HepG2 (cell line): ENCODE results near the gene AOX1. TPM values are rescaled to one million over a fixed set of nuclear protein-coding genes. Genes with fewer than 3 reads are reported as not detected.
"Not testable (repeated sequence)": the region's sequence is repeated elsewhere in the genome, so short reads cannot be mapped to it uniquely, and the experiment has no call there.

Experiments used
- ATF2 ChIP-seq: sonication (generic); formaldehyde crosslinking; IDR thresholded peaks from 2 replicates; pipeline ENCODE4 v1.4.0; 2020; ENCODE audit warnings: missing genetic modification reagents
- ATF5 ChIP-seq: sonication (generic); formaldehyde crosslinking; IDR thresholded peaks from 2 replicates; pipeline ENCODE4 v1.4.0; 2020; ENCODE audit warnings: mild to moderate bottlenecking, low read depth, missing genetic modification reagents
- ATF7 ChIP-seq, 2 experiments: fragments of 450-650 bp in 1 of 2; sonication (generic) in 1 of 2; formaldehyde crosslinking in 1 of 2; IDR thresholded peaks; 2 replicates each; pipeline versions ENCODE4 v1.4.0 to v1.6.1; 2016 to 2020; ENCODE audit warnings: antibody characterized with exemption in 1 of 2, mild to moderate bottlenecking in 1 of 2, missing genetic modification reagents in 1 of 2
- BORCS8-MEF2B ChIP-seq: sonication (generic); formaldehyde crosslinking; IDR thresholded peaks from 2 replicates; pipeline ENCODE4 v1.8.0; 2022; ENCODE audit warnings: mild to moderate bottlenecking, missing genetic modification reagents
- ESRRA ChIP-seq: sonication (generic); formaldehyde crosslinking; IDR thresholded peaks from 2 replicates; pipeline ENCODE4 v1.5.1; 2020; ENCODE audit warnings: mild to moderate bottlenecking, low read depth, missing genetic modification reagents
- FOSL2 ChIP-seq: sonication (generic); formaldehyde crosslinking; IDR thresholded peaks from 2 replicates; pipeline ENCODE4 v1.4.0; 2020; ENCODE audit warnings: missing genetic modification reagents
- KDM2A ChIP-seq: sonication (generic); formaldehyde crosslinking; IDR thresholded peaks from 2 replicates; pipeline ENCODE4 v1.4.0; 2020; ENCODE audit warnings: low read depth, missing genetic modification reagents, borderline replicate concordance
- NCOA2 ChIP-seq: sonication (generic); formaldehyde crosslinking; IDR thresholded peaks from 2 replicates; pipeline ENCODE4 v1.8.0; 2022; ENCODE audit warnings: inconsistent platforms
- POGZ ChIP-seq: sonication (generic); formaldehyde crosslinking; IDR thresholded peaks from 2 replicates; pipeline ENCODE4 v1.4.0; 2020; ENCODE audit warnings: mild to moderate bottlenecking, missing genetic modification reagents
- PPARG ChIP-seq: conservative IDR thresholded peaks from 2 replicates; pipeline ENCODE4 v1.6.1; 2016; ENCODE audit warnings: missing biosample characterization, missing genetic modification reagents
- UBTF ChIP-seq: sonication (generic); formaldehyde crosslinking; IDR thresholded peaks from 2 replicates; pipeline ENCODE4 v1.4.0; 2020; ENCODE audit warnings: mild to moderate bottlenecking, missing genetic modification reagents
- ZBTB33 ChIP-seq: sonication (generic); formaldehyde crosslinking; IDR thresholded peaks from 2 replicates; pipeline ENCODE4 v1.4.0; 2020; ENCODE audit warnings: missing genetic modification reagents
- ZBTB39 ChIP-seq: sonication (generic); formaldehyde crosslinking; IDR thresholded peaks from 2 replicates; pipeline ENCODE4 v1.5.0; 2020; ENCODE audit warnings: missing genetic modification reagents
- ZGPAT ChIP-seq: IDR thresholded peaks from 2 replicates; pipeline ENCODE4 v1.6.1; 2016; ENCODE audit warnings: mild to moderate bottlenecking
- ZNF34 ChIP-seq: sonication (generic); formaldehyde crosslinking; IDR thresholded peaks from 2 replicates; pipeline ENCODE4 v1.4.0; 2020; ENCODE audit warnings: mild to moderate bottlenecking, missing genetic modification reagents, borderline replicate concordance
- ZNF781 ChIP-seq: sonication (generic); formaldehyde crosslinking; IDR thresholded peaks from 2 replicates; pipeline ENCODE4 v1.5.1; 2020; ENCODE audit warnings: borderline replicate concordance, mild to moderate bottlenecking, missing genetic modification reagents; ENCODE audit errors: not compliant biosample characterization
- polyA plus RNA-seq, 8 experiments: library from polyadenylated mRNA; depleted of rRNA in 3 of 8; stranded (reverse) in 7 of 8; unstranded in 1 of 8; fragments of >200 nt; fragmentation: Illumina TruSeq in 4 of 8; extraction: Trizol in 4 of 8; gene quantifications; 2 replicates each; pipeline versions ENCODE4 v1.2.1 to v1.2.3, GENCODE V29; 2011 to 2016; ENCODE audit warnings: low read depth in 4 of 8, missing spikeins in 1 of 8, mixed read lengths in 1 of 8; ENCODE audit not compliant: insufficient read depth in 1 of 8
- total RNA-seq, 5 experiments: library from RNA; depleted of rRNA; stranded (reverse); fragments of >200 nt; fragmentation: Illumina TruSeq; extraction: Trizol; gene quantifications; 2 replicates each; pipeline ENCODE4 v1.2.3, GENCODE V29; 2016; ENCODE audit warnings: low read depth in 1 of 5

Gene AOX1
- total and polyA plus RNA-seq, 2 of the 13 experiments (the other 11 are each of a cell fraction or from before 2014, with no cell fraction given), result 9.2 to 18.0 TPM

GRCh38 chr2:200648518-200649281, 62.9 kb downstream of the AOX1 start (continued):
- TF ChIP-seq UBTF (CRISPR knock-in tag), result 0 out of 2 replicates have a peak, but pooled peaks have one; percentile 34
- 0 out of 2 replicates have a peak, but pooled peaks have one; percentile 32 for TF ChIP-seq ESRRA (CRISPR knock-in tag)
- peak; percentile 60 for TF ChIP-seq ZBTB33 (CRISPR knock-in tag)
- TF ChIP-seq NCOA2 (CRISPR knock-in tag), result 0 out of 2 replicates have a peak, but pooled peaks have one; percentile 28
- 0 out of 2 replicates have a peak, but pooled peaks have one; percentile 16 for TF ChIP-seq KDM2A (CRISPR knock-in tag)
- TF ChIP-seq ZNF781 (CRISPR knock-in tag), result peak; percentile 65
- peak; percentile 73; the same call in 1 of the 2 replicates for TF ChIP-seq POGZ
- peak; percentile 54; the same call in 1 of the 2 replicates for TF ChIP-seq BORCS8-MEF2B (CRISPR knock-in tag)
- TF ChIP-seq FOSL2 (CRISPR knock-in tag), result peak; percentile 84
- 0 out of 2 replicates have a peak, but pooled peaks have one; percentile 51 for TF ChIP-seq ZNF34 (CRISPR knock-in tag)
- TF ChIP-seq ATF5, result 0 out of 2 replicates have a peak, but pooled peaks have one; percentile 45
- TF ChIP-seq ATF2, result peak; percentile 44; the same call in 1 of the 2 replicates
- 0 out of 2 replicates have a peak, but pooled peaks have one; percentile 5 for TF ChIP-seq ZBTB39
- TF ChIP-seq ZGPAT, result peak; percentile 29; the same call in 1 of the 2 replicates
- not testable (repeated sequence) for TF ChIP-seq ATF7 (IDR thresholded peaks at IDR 0.05)
- 0 out of 2 replicates have a peak, but pooled peaks have one; percentile 57 for TF ChIP-seq ATF7 (CRISPR knock-in tag; IDR thresholded peaks at IDR 0.05)
- 0 out of 2 replicates have a peak, but pooled peaks have one; percentile 26 for TF ChIP-seq PPARG (CRISPR knock-in tag)
